ENCODE measurements around the gene RNF111.
A peak's percentile ranks its signal among the peaks of the same experiment; 100 is the strongest.
"Not testable (repeated sequence)": the region's sequence is repeated elsewhere in the genome, so short reads cannot be mapped to it uniquely, and the experiment has no call there.

Gene RNF111

GRCh38 chr15:59000251-59000650 lies 12.8 kb downstream of the RNF111 start:
- not testable (repeated sequence) for DNase-seq (ENCODE audit: low read depth)

GRCh38 chr15:59001946-59002345 lies 14.5 kb downstream of the RNF111 start:
- DNase-seq (ENCODE audit: low read depth), result no peak

- no peak for DNase-seq (ENCODE audit: low read depth)
These were observed 15.0 kb downstream of the RNF111 start for GRCh38 chr15:59002418-59002859.

- no peak for DNase-seq (ENCODE audit: low read depth)
These were observed 18.1 kb downstream of the RNF111 start for GRCh38 chr15:59005579-59005978.

GRCh38 chr15:59008086-59008485 lies 20.6 kb downstream of the RNF111 start:
- no peak for DNase-seq (ENCODE audit: low read depth)

- no peak for DNase-seq (ENCODE audit: low read depth)
These were observed 23.9 kb downstream of the RNF111 start for GRCh38 chr15:59011262-59011952.

GRCh38 chr15:59013246-59013873 lies 25.9 kb downstream of the RNF111 start:
- no peak for DNase-seq (ENCODE audit: low read depth)

GRCh38 chr15:59014068-59014467 lies 26.6 kb downstream of the RNF111 start:
- no peak for DNase-seq (ENCODE audit: low read depth)

GRCh38 chr15:59017449-59017848 lies 30.0 kb downstream of the RNF111 start:
- no peak for DNase-seq (ENCODE audit: low read depth)

- no peak for DNase-seq (ENCODE audit: low read depth)
These were observed 31.4 kb downstream of the RNF111 start for GRCh38 chr15:59018833-59019232.

GRCh38 chr15:59020322-59020721 lies 32.9 kb downstream of the RNF111 start:
- peak; percentile 25 for DNase-seq (ENCODE audit: low read depth)

- no peak for DNase-seq (ENCODE audit: low read depth)
These were observed 34.7 kb downstream of the RNF111 start for GRCh38 chr15:59022188-59022587.

- no peak for DNase-seq (ENCODE audit: low read depth)
These were observed 38.7 kb downstream of the RNF111 start for GRCh38 chr15:59026207-59026606.

- DNase-seq (ENCODE audit: low read depth), result peak; percentile 23
These were observed 41.0 kb downstream of the RNF111 start for GRCh38 chr15:59028387-59028955.

GRCh38 chr15:59029554-59029953 lies 42.1 kb downstream of the RNF111 start:
- no peak for DNase-seq (ENCODE audit: low read depth)

- DNase-seq (ENCODE audit: low read depth), result no peak
These were observed 47.7 kb downstream of the RNF111 start for GRCh38 chr15:59035201-59035600.

- DNase-seq (ENCODE audit: low read depth), result no peak
These were observed 51.8 kb downstream of the RNF111 start for GRCh38 chr15:59039225-59039624.

- DNase-seq (ENCODE audit: low read depth), result no peak
These were observed 54.6 kb downstream of the RNF111 start for GRCh38 chr15:59042041-59042440.

- no peak for DNase-seq (ENCODE audit: low read depth)
These were observed 61.4 kb downstream of the RNF111 start for GRCh38 chr15:59048897-59049296.

GRCh38 chr15:59051873-59052861 lies 64.7 kb downstream of the RNF111 start:
- no peak for DNase-seq (ENCODE audit: low read depth)

- DNase-seq (ENCODE audit: low read depth), result no peak
These were observed 65.5 kb downstream of the RNF111 start for GRCh38 chr15:59052915-59053407.

GRCh38 chr15:59053482-59053881 lies 66.0 kb downstream of the RNF111 start:
- DNase-seq (ENCODE audit: low read depth), result no peak
